KG1 (cell line): ENCODE results near the gene BMP10.
"Not testable (repeated sequence)": the region's sequence is repeated elsewhere in the genome, so short reads cannot be mapped to it uniquely, and the experiment has no call there.

ENCODE experiments used
- DNase-seq: peaks from one replicate; lab custom pipeline; 2025; lab: John Stamatoyannopoulos, UW

BMP10 gene

GRCh38 chr2:68895981-68896380 lies 24.8 kb upstream of the BMP10 start:
- not testable (repeated sequence) for DNase-seq

- DNase-seq = no peak
Measured at GRCh38 chr2:68889500-68889899, 18.3 kb upstream of the BMP10 start.

GRCh38 chr2:68889021-68889420 lies 17.8 kb upstream of the BMP10 start:
- DNase-seq = no peak

GRCh38 chr2:68888038-68888704 lies 17.0 kb upstream of the BMP10 start:
- no peak for DNase-seq

GRCh38 chr2:68885811-68886075 lies 14.5 kb upstream of the BMP10 start:
- DNase-seq = no peak

- DNase-seq = no peak
Measured at GRCh38 chr2:68885074-68885810, 14.0 kb upstream of the BMP10 start.

GRCh38 chr2:68880213-68880612 lies 9.0 kb upstream of the BMP10 start:
- no peak for DNase-seq

GRCh38 chr2:68879296-68879695 lies 8.1 kb upstream of the BMP10 start:
- DNase-seq = no peak

GRCh38 chr2:68878753-68879152 lies 7.6 kb upstream of the BMP10 start:
- DNase-seq = no peak

GRCh38 chr2:68878071-68878711 lies 7.0 kb upstream of the BMP10 start:
- no peak for DNase-seq

- no peak for DNase-seq
Measured at GRCh38 chr2:68877079-68877772, 6.0 kb upstream of the BMP10 start.

GRCh38 chr2:68870215-68870614 lies 982 bp downstream of the BMP10 start:
- DNase-seq = no peak

- DNase-seq = no peak
Measured at GRCh38 chr2:68865108-68865507, 6.1 kb downstream of the BMP10 start.

GRCh38 chr2:68863996-68864395 lies 7.2 kb downstream of the BMP10 start:
- no peak for DNase-seq

GRCh38 chr2:68862889-68863288 lies 8.3 kb downstream of the BMP10 start:
- DNase-seq = no peak

- DNase-seq = no peak
Measured at GRCh38 chr2:68861330-68861729, 9.9 kb downstream of the BMP10 start.

GRCh38 chr2:68860111-68860510 lies 11.1 kb downstream of the BMP10 start:
- DNase-seq = no peak

- no peak for DNase-seq
Measured at GRCh38 chr2:68857855-68858456, 13.2 kb downstream of the BMP10 start.

- DNase-seq = no peak
Measured at GRCh38 chr2:68857202-68857845, 13.9 kb downstream of the BMP10 start.

GRCh38 chr2:68855550-68855949 lies 15.6 kb downstream of the BMP10 start:
- DNase-seq = no peak

- DNase-seq = no peak
Measured at GRCh38 chr2:68854476-68854875, 16.7 kb downstream of the BMP10 start.

- DNase-seq = no peak
Measured at GRCh38 chr2:68853915-68854314, 17.3 kb downstream of the BMP10 start.
